ENCODE measurements around the gene C1orf167. TPM values are rescaled to one million over a fixed set of nuclear protein-coding genes. Genes with fewer than 3 reads are reported as not detected.

The C1orf167 gene
- total and polyA plus RNA-seq, 2 of the 13 experiments (the other 11 are each of a cell fraction or from before 2014, with no cell fraction given), result not detected

- TF ChIP-seq STAT6 (CRISPR knock-in tag; IDR thresholded peaks at IDR 0.05; ENCODE audit: borderline replicate concordance), result peak; percentile 80; the same call in 1 of the 2 replicates
- no peak for TF ChIP-seq CCAR2 (optimal IDR thresholded peaks at IDR 0.05; ENCODE audit: low read depth, low read length)
- no peak for TF ChIP-seq HNF4G (IDR thresholded peaks at IDR 0.05; ENCODE audit: borderline replicate concordance, low read depth, low read length)
- TF ChIP-seq HNF4G (CRISPR knock-in tag; IDR thresholded peaks at IDR 0.05; ENCODE audit: borderline replicate concordance, low read depth), result no peak
- TF ChIP-seq RNF219 (CRISPR knock-in tag; IDR thresholded peaks at IDR 0.05), result no peak
- TF ChIP-seq RAD51 (IDR thresholded peaks at IDR 0.05; ENCODE audit: borderline replicate concordance), result peak; percentile 100
- 0 out of 2 replicates have a peak, but pooled peaks have one; percentile 61 for TF ChIP-seq ZNF773 (CRISPR knock-in tag; IDR thresholded peaks at IDR 0.05; ENCODE audit: borderline replicate concordance)
- 0 out of 2 replicates have a peak, but pooled peaks have one; percentile 16 for TF ChIP-seq MIER3 (CRISPR knock-in tag; IDR thresholded peaks at IDR 0.05; ENCODE audit: borderline replicate concordance)
- no peak; the same call in 1 of the 2 replicates for TF ChIP-seq ATF7-NPFF (CRISPR knock-in tag; IDR thresholded peaks at IDR 0.05; ENCODE audit: low read depth)
- TF ChIP-seq ZNF44 (CRISPR knock-in tag; IDR thresholded peaks at IDR 0.05), result no peak
- no peak for TF ChIP-seq PRPF4 (IDR thresholded peaks at IDR 0.05; ENCODE audit: low read depth, low read length, poor library complexity, severe bottlenecking)
- TF ChIP-seq ARID3A (IDR thresholded peaks at IDR 0.05; ENCODE audit: low read depth, low read length), result no peak
- peak; percentile 94 for TF ChIP-seq ZNF674 (CRISPR knock-in tag; IDR thresholded peaks at IDR 0.05; ENCODE audit: low read depth)
- TF ChIP-seq HINFP (CRISPR knock-in tag; IDR thresholded peaks at IDR 0.05; ENCODE audit: low read depth), result peak; percentile 47; the same call in 1 of the 2 replicates
- no peak for TF ChIP-seq TRIM22 (IDR thresholded peaks at IDR 0.05)
- no peak; the same call in 1 of the 2 replicates for TF ChIP-seq RNF2 (conservative IDR thresholded peaks at IDR 0.05; ENCODE audit: low read depth)
- no peak for TF ChIP-seq KLF12 (CRISPR knock-in tag; IDR thresholded peaks at IDR 0.05; ENCODE audit: borderline replicate concordance)
- peak; percentile 70 for TF ChIP-seq HES4 (CRISPR knock-in tag; IDR thresholded peaks at IDR 0.05; ENCODE audit: borderline replicate concordance)
- no peak for TF ChIP-seq RBM22 (optimal IDR thresholded peaks at IDR 0.05; ENCODE audit: low read length)
Measured at GRCh38 chr1:11805422-11806306, 43.7 kb downstream of the C1orf167 start, which contains the start of the genes CLCN6 and MTHFR (continued).

Measured in HepG2 (cell line).